Measurements from ENCODE around the gene CCNJL.

Gene CCNJL

GRCh38 chr5:160296496-160296895 lies 15.9 kb downstream of the CCNJL start:
- Histone ChIP-seq H3K9ac (ENCODE audit: low read depth in 1 of 2, low read length in 2 of 2) (no peak overlapping the region), H3K27ac (ENCODE audit: low read depth, low read length) (no peak overlapping the region), H3K36me3 (ENCODE audit: control insufficient read depth in 1 of 2, insufficient read depth in 2 of 2, low read length in 2 of 2) (no peaks in the 10 kb centered on the region), H3K27me3 (ENCODE audit: control insufficient read depth in 1 of 2, insufficient read depth in 2 of 2, low read length in 2 of 2) (no peaks in the 10 kb centered on the region), H3K4me1 (ENCODE audit: control insufficient read depth in 1 of 2, insufficient read depth in 2 of 2, low read length in 2 of 2) (peaks cover 0 to 3% of the 10 kb centered on the region in 2 donors), H3K4me3 (ENCODE audit: low read depth in 1 of 2, low read length in 2 of 2) (no peak overlapping the region), H3K9me3 (ENCODE audit: control insufficient read depth in 1 of 2, low read length in 2 of 2) (no peaks in the 10 kb centered on the region)

- H3K9ac ChIP-seq (ENCODE audit: low read depth in 1 of 2, low read length in 2 of 2), result no peak overlapping the region
- H3K36me3 ChIP-seq (ENCODE audit: control insufficient read depth in 1 of 2, insufficient read depth in 2 of 2, low read length in 2 of 2), result no peaks in the 10 kb centered on the region
- H3K27ac ChIP-seq (ENCODE audit: low read depth, low read length), result no peak overlapping the region
- H3K9me3 ChIP-seq (ENCODE audit: control insufficient read depth in 1 of 2, low read length in 2 of 2), result no peaks in the 10 kb centered on the region
- peaks cover 0 to 12% of the 10 kb centered on the region in 2 donors for H3K4me1 ChIP-seq (ENCODE audit: control insufficient read depth in 1 of 2, insufficient read depth in 2 of 2, low read length in 2 of 2)
- no peak overlapping the region for H3K4me3 ChIP-seq (ENCODE audit: low read depth in 1 of 2, low read length in 2 of 2)
- H3K27me3 ChIP-seq (ENCODE audit: control insufficient read depth in 1 of 2, insufficient read depth in 2 of 2, low read length in 2 of 2), result no peaks in the 10 kb centered on the region
Observed at GRCh38 chr5:160293901-160294561, 18.3 kb downstream of the CCNJL start.

- H3K9ac ChIP-seq (ENCODE audit: low read depth in 1 of 2, low read length in 2 of 2), result no peak overlapping the region
- peaks cover 0 to 12% of the 10 kb centered on the region in 2 donors for H3K4me1 ChIP-seq (ENCODE audit: control insufficient read depth in 1 of 2, insufficient read depth in 2 of 2, low read length in 2 of 2)
- H3K27ac ChIP-seq (ENCODE audit: low read depth, low read length), result no peak overlapping the region
Observed at GRCh38 chr5:160293386-160293785, 19.0 kb downstream of the CCNJL start.

GRCh38 chr5:160291467-160291866 lies 20.9 kb downstream of the CCNJL start:
- Histone ChIP-seq H3K9me3 (ENCODE audit: control insufficient read depth in 1 of 2, low read length in 2 of 2) (no peaks in the 10 kb centered on the region), H3K36me3 (ENCODE audit: control insufficient read depth in 1 of 2, insufficient read depth in 2 of 2, low read length in 2 of 2) (no peaks in the 10 kb centered on the region), H3K27ac (ENCODE audit: low read depth, low read length) (no peak overlapping the region), H3K4me3 (ENCODE audit: low read depth in 1 of 2, low read length in 2 of 2) (peak overlapping the region in 1 of 2 donors; percentile 53), H3K4me1 (ENCODE audit: control insufficient read depth in 1 of 2, insufficient read depth in 2 of 2, low read length in 2 of 2) (peaks cover 10 to 24% of the 10 kb centered on the region in 2 donors), H3K9ac (ENCODE audit: low read depth in 1 of 2, low read length in 2 of 2) (no peak overlapping the region), H3K27me3 (ENCODE audit: control insufficient read depth in 1 of 2, insufficient read depth in 2 of 2, low read length in 2 of 2) (no peaks in the 10 kb centered on the region)

More at GRCh38 chr5:160293386-160293785, 19.0 kb downstream of the CCNJL start:
- Histone ChIP-seq H3K4me3 (ENCODE audit: low read depth in 1 of 2, low read length in 2 of 2) (no peak overlapping the region), H3K9me3 (ENCODE audit: control insufficient read depth in 1 of 2, low read length in 2 of 2) (no peaks in the 10 kb centered on the region), H3K27me3 (ENCODE audit: control insufficient read depth in 1 of 2, insufficient read depth in 2 of 2, low read length in 2 of 2) (no peaks in the 10 kb centered on the region), H3K36me3 (ENCODE audit: control insufficient read depth in 1 of 2, insufficient read depth in 2 of 2, low read length in 2 of 2) (no peaks in the 10 kb centered on the region)

GRCh38 chr5:160290751-160291150 lies 21.6 kb downstream of the CCNJL start:
- no peaks in the 10 kb centered on the region for H3K9me3 ChIP-seq (ENCODE audit: control insufficient read depth in 1 of 2, low read length in 2 of 2)
- no peak overlapping the region for H3K4me3 ChIP-seq (ENCODE audit: low read depth in 1 of 2, low read length in 2 of 2)
- H3K27me3 ChIP-seq (ENCODE audit: control insufficient read depth in 1 of 2, insufficient read depth in 2 of 2, low read length in 2 of 2), result no peaks in the 10 kb centered on the region
- no peaks in the 10 kb centered on the region for H3K36me3 ChIP-seq (ENCODE audit: control insufficient read depth in 1 of 2, insufficient read depth in 2 of 2, low read length in 2 of 2)
- no peak overlapping the region for H3K27ac ChIP-seq (ENCODE audit: low read depth, low read length)
- no peak overlapping the region for H3K9ac ChIP-seq (ENCODE audit: low read depth in 1 of 2, low read length in 2 of 2)
- peaks cover 10 to 26% of the 10 kb centered on the region in 2 donors for H3K4me1 ChIP-seq (ENCODE audit: control insufficient read depth in 1 of 2, insufficient read depth in 2 of 2, low read length in 2 of 2)

GRCh38 chr5:160289721-160290120 lies 22.6 kb downstream of the CCNJL start:
- Histone ChIP-seq H3K36me3 (ENCODE audit: control insufficient read depth in 1 of 2, insufficient read depth in 2 of 2, low read length in 2 of 2) (no peaks in the 10 kb centered on the region), H3K9me3 (ENCODE audit: control insufficient read depth in 1 of 2, low read length in 2 of 2) (no peaks in the 10 kb centered on the region), H3K4me3 (ENCODE audit: low read depth in 1 of 2, low read length in 2 of 2) (no peak overlapping the region), H3K4me1 (ENCODE audit: control insufficient read depth in 1 of 2, insufficient read depth in 2 of 2, low read length in 2 of 2) (peaks cover 10 to 31% of the 10 kb centered on the region in 2 donors), H3K27ac (ENCODE audit: low read depth, low read length) (no peak overlapping the region), H3K27me3 (ENCODE audit: control insufficient read depth in 1 of 2, insufficient read depth in 2 of 2, low read length in 2 of 2) (no peaks in the 10 kb centered on the region), H3K9ac (ENCODE audit: low read depth in 1 of 2, low read length in 2 of 2) (no peak overlapping the region)

- Histone ChIP-seq H3K36me3 (ENCODE audit: control insufficient read depth in 1 of 2, insufficient read depth in 2 of 2, low read length in 2 of 2) (no peaks in the 10 kb centered on the region), H3K9ac (ENCODE audit: low read depth in 1 of 2, low read length in 2 of 2) (no peak overlapping the region), H3K4me3 (ENCODE audit: low read depth in 1 of 2, low read length in 2 of 2) (no peak overlapping the region), H3K9me3 (ENCODE audit: control insufficient read depth in 1 of 2, low read length in 2 of 2) (no peaks in the 10 kb centered on the region), H3K27me3 (ENCODE audit: control insufficient read depth in 1 of 2, insufficient read depth in 2 of 2, low read length in 2 of 2) (no peaks in the 10 kb centered on the region), H3K4me1 (ENCODE audit: control insufficient read depth in 1 of 2, insufficient read depth in 2 of 2, low read length in 2 of 2) (peaks cover 10 to 34% of the 10 kb centered on the region in 2 donors), H3K27ac (ENCODE audit: low read depth, low read length) (no peak overlapping the region)
Observed at GRCh38 chr5:160289356-160289651, 23.1 kb downstream of the CCNJL start.

GRCh38 chr5:160287378-160288051 lies 24.8 kb downstream of the CCNJL start:
- Histone ChIP-seq H3K4me1 (ENCODE audit: control insufficient read depth in 1 of 2, insufficient read depth in 2 of 2, low read length in 2 of 2) (peaks cover 10 to 34% of the 10 kb centered on the region in 2 donors), H3K9ac (ENCODE audit: low read depth in 1 of 2, low read length in 2 of 2) (no peak overlapping the region)

GRCh38 chr5:160286947-160287346 lies 25.4 kb downstream of the CCNJL start:
- no peaks in the 10 kb centered on the region for H3K27me3 ChIP-seq (ENCODE audit: control insufficient read depth in 1 of 2, insufficient read depth in 2 of 2, low read length in 2 of 2)
- H3K9ac ChIP-seq (ENCODE audit: low read depth in 1 of 2, low read length in 2 of 2), result no peak overlapping the region
- H3K4me3 ChIP-seq (ENCODE audit: low read depth in 1 of 2, low read length in 2 of 2), result no peak overlapping the region
- peaks cover 10 to 35% of the 10 kb centered on the region in 2 donors for H3K4me1 ChIP-seq (ENCODE audit: control insufficient read depth in 1 of 2, insufficient read depth in 2 of 2, low read length in 2 of 2)
- H3K27ac ChIP-seq (ENCODE audit: low read depth, low read length), result no peak overlapping the region
- H3K9me3 ChIP-seq (ENCODE audit: control insufficient read depth in 1 of 2, low read length in 2 of 2), result no peaks in the 10 kb centered on the region
- no peaks in the 10 kb centered on the region for H3K36me3 ChIP-seq (ENCODE audit: control insufficient read depth in 1 of 2, insufficient read depth in 2 of 2, low read length in 2 of 2)

More at GRCh38 chr5:160287378-160288051, 24.8 kb downstream of the CCNJL start:
- Histone ChIP-seq H3K9me3 (ENCODE audit: control insufficient read depth in 1 of 2, low read length in 2 of 2) (no peaks in the 10 kb centered on the region), H3K27me3 (ENCODE audit: control insufficient read depth in 1 of 2, insufficient read depth in 2 of 2, low read length in 2 of 2) (no peaks in the 10 kb centered on the region), H3K27ac (ENCODE audit: low read depth, low read length) (no peak overlapping the region), H3K4me3 (ENCODE audit: low read depth in 1 of 2, low read length in 2 of 2) (peak overlapping the region in 1 of 2 donors; percentile 33), H3K36me3 (ENCODE audit: control insufficient read depth in 1 of 2, insufficient read depth in 2 of 2, low read length in 2 of 2) (no peaks in the 10 kb centered on the region)

- H3K27ac ChIP-seq (ENCODE audit: low read depth, low read length), result no peak overlapping the region
- H3K9me3 ChIP-seq (ENCODE audit: control insufficient read depth in 1 of 2, low read length in 2 of 2), result no peaks in the 10 kb centered on the region
- no peaks in the 10 kb centered on the region for H3K36me3 ChIP-seq (ENCODE audit: control insufficient read depth in 1 of 2, insufficient read depth in 2 of 2, low read length in 2 of 2)
- H3K4me1 ChIP-seq (ENCODE audit: control insufficient read depth in 1 of 2, insufficient read depth in 2 of 2, low read length in 2 of 2), result peaks cover 18 to 44% of the 10 kb centered on the region in 2 donors
- no peak overlapping the region for H3K9ac ChIP-seq (ENCODE audit: low read depth in 1 of 2, low read length in 2 of 2)
- H3K27me3 ChIP-seq (ENCODE audit: control insufficient read depth in 1 of 2, insufficient read depth in 2 of 2, low read length in 2 of 2), result no peaks in the 10 kb centered on the region
- H3K4me3 ChIP-seq (ENCODE audit: low read depth in 1 of 2, low read length in 2 of 2), result no peak overlapping the region
Observed at GRCh38 chr5:160285316-160285715, 27.0 kb downstream of the CCNJL start.

Data from duodenal mucosa (tissue), 2 donors.